Femur (tissue), 1 donor: Measurements from ENCODE around the gene SLC25A21.

ENCODE experiments used
- DNase-seq: peaks from one replicate; pipeline ENCODE4 v3.0.0-alpha.2; 2017

The SLC25A21 gene

GRCh38 chr14:36683083-36683724 is 489.2 kb downstream of the SLC25A21 start:
- no peak for DNase-seq

- DNase-seq = no peak
These were observed 490.1 kb downstream of the SLC25A21 start for GRCh38 chr14:36682338-36682737.

GRCh38 chr14:36676236-36676635 is 496.2 kb downstream of the SLC25A21 start:
- no peak for DNase-seq

GRCh38 chr14:36675581-36675980 is 496.8 kb downstream of the SLC25A21 start:
- no peak for DNase-seq

DNA sequence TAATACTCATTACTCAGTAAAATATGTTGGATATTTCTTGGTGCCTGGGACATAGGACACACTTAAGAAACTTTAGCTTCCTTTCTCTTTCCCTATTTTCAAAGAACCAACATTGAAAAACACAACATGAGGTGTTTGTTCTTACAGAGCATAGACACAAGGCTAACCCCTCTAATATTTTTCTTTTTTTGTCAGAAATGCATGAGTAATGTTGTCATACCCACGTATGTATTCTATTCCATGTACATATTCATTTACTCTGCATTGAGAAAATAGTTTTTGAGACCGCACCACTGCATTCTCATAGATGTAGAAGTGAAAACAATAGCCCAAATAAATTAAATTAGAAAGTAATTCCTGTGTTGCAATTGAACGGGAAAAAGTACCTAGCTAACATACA is 497.7 kb downstream of the SLC25A21 start:
- DNase-seq = no peak

DNA sequence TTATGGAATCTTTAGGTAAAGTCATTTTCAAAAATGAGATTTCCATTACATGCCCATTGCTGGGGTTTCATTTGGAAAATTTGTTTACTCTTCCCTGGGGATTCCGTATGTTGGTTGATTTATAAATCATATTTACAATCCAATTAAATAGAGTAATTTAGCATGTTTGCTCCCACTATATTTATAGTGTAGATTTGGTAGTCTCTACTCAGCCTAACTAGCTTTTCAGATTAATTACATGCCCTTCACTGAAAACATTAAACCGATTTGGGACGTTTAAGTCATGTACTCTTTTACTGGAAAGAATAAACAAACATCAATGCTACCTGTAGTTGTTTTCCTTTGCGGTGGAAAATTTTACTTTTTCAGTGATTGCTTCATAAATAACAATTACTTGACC is 500.3 kb downstream of the SLC25A21 start:
- DNase-seq = no peak

DNA sequence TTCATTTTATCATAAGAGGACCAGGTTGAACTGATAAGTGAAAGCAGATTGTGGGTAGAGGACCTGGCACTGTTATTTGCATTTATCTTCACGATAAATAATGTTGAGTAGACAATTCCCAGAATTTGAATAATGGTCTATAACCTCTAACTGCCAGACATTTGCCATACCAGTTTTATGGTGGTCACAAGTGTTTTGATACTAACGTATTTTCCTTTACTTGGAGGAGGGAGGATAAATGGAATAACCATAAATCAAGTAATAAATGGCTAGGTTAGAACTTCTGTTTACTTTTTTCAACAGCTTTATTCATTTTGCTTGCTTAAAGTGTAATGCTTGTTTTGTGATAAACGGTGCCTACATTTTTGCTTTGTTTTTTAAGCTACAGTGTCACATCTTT is 501.3 kb downstream of the SLC25A21 start:
- no peak for DNase-seq

GRCh38 chr14:36667679-36668078 is 504.7 kb downstream of the SLC25A21 start:
- DNase-seq = no peak

DNA sequence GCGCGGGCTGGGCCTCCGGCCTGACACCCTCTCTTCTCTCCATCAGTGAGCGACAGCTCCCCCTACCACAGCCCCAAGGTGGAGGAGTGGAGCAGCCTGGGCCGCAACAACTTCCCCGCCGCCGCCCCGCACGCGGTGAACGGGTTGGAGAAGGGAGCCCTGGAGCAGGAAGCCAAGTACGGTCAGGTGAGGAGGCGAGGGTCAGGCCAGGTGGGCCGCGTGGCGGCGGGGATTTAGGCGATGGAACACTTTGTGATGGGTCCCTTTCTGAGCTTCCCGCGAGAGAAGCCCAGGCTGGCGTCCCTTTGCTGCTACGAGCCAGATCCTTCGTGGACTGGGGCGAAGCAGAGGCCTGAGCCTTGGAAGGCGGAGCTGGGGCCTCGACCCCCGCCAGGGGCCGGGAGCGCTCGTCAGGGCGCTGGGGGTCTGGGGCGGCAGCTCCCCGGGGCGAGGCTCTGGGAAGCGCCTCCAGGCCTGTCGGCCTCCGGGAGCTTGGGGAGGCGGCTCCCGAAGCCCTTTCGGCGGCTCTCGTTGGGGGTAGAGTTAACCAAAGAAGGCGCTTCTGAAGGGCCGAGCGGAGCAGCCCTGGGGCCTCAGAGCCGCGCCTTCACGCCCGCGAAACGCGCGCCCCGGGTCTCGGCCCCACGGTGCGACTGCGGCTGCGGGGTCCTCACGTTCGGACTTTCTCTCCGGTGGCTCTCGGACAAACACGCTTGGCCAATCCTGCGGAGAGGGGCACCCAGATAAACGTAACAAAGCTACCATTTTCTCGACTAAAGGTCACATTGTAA is 505.8 kb downstream of the SLC25A21 start:
- no peak for DNase-seq

- no peak for DNase-seq
These were observed 506.5 kb downstream of the SLC25A21 start for GRCh38 chr14:36665887-36666415.

DNA sequence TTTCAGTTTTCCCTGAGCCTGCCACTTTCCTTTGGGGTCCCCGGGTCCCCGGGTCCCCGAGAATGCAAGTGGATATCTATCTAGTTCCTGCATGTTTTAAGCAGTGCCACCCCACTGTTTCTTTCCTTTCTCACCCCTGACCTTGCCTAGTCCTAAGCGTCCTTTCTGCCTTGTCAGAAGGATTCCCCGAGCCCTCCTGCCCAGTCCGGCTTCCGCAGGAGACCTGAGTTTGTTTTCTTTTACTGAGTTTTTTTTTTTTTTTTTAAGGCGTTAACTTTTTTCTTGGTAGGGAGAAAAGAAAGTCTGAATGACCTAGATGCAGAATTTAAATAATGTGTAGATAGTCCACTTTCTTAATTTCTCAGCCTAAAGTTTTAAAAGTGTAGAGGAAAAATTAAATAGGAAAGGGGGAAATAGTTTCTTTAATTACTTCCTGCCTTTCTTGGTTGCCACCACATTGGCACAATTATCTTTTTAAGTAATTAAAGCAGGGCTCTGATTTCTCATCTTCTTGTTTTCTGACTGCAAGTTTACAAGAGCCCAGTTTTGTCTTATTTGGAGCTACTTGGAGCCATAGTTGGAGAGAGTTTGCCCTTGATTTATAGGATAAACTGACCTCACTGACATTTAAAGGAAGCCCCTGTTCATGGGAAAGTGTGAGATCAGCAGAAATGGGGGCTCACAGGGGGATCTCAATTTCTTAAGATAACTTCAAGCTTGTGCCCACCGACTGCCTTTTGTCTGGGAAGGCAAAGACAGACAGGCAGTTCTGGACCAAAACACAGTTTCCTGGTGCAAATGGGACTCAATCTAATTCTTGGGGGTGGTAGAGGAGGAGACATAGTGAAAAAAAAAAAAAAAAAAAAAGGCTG is 507.8 kb downstream of the SLC25A21 start:
- no peak for DNase-seq

- peak; percentile 77 for DNase-seq
These were observed 508.7 kb downstream of the SLC25A21 start for GRCh38 chr14:36663404-36664321.

DNA sequence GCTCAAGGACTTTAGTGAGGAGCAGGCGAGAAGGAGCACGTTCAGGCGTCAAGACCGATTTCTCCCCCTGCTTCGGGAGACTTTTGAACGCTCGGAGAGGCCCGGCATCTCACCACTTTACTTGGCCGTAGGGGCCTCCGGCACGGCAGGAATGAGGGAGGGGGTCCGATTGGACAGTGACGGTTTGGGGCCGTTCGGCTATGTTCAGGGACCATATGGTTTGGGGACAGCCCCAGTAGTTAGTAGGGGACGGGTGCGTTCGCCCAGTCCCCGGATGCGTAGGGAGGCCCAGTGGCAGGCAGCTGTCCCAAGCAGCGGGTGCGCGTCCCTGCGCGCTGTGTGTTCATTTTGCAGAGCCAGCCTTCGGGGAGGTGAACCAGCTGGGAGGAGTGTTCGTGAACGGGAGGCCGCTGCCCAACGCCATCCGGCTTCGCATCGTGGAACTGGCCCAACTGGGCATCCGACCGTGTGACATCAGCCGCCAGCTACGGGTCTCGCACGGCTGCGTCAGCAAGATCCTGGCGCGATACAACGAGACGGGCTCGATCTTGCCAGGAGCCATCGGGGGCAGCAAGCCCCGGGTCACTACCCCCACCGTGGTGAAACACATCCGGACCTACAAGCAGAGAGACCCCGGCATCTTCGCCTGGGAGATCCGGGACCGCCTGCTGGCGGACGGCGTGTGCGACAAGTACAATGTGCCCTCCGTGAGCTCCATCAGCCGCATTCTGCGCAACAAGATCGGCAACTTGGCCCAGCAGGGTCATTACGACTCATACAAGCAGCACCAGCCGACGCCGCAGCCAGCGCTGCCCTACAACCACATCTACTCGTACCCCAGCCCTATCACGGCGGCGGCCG is 509.6 kb downstream of the SLC25A21 start:
- DNase-seq = peak; percentile 49

DNA sequence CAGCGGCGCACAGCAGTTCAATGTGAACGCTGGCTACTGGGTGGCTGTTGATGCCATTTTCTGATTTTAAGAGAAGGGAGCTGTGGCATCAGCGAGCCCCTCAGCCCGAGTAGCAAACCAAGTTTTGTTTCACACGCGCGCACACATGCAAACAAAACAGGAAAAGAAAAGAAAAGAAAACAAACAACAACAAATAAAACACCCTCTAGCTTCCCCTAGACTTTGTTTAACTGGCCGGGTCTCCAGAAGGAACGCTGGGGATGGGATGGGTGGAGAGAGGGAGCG is 510.2 kb downstream of the SLC25A21 start:
- no peak for DNase-seq

GRCh38 chr14:36661506-36662257 is 510.7 kb downstream of the SLC25A21 start, which contains the start of gene PAX9:
Gene PAX9 (plus strand): TSS chr14:36661860. CDS start chr14:36662090, 230 bp downstream.
- DNase-seq = peak; percentile 92

- no peak for DNase-seq
These were observed 511.5 kb downstream of the SLC25A21 start for GRCh38 chr14:36660736-36661505.

GRCh38 chr14:36659822-36660735 is 512.3 kb downstream of the SLC25A21 start:
- no peak for DNase-seq

DNA sequence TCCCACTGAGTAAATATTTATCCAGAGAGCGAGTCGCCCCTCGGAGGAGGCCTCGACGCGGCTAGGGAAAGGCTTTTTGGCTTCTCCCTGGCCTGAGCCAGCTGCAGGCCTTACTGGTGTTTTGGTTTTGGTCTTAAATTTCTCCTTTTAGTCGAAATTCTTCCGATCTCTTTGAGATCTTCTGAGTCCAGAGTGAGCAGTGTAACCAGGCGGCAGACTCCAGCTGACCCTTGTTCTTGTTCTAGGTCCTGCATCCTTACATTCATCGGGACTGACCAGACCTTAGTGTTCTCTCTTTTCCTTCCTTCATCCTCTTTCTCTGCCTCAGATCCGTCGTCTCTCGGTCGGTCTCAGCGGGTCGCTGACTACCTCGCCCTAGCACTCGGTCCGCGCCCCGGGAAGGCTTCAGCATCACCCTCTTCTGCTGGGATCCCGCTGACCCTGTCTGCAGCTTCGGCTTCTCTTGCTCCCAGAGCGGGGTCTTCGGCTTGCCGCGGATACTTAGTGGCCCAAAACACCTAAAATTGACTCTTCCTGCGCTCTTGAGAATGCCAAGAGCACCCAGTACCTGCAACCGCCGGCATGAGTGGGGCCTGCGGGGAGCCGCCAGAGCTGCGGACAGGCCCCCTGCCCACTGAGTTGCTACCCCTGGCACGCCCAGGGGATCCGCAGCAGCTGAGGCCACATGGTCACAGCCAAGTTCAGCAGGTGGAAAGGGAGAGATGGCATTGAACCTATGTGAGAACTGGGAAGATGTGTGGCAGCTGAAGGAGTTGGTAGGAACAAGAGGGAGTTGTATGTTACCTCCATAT is 513.2 kb downstream of the SLC25A21 start:
- DNase-seq = no peak
